Neural progenitor cell (in vitro differentiated cells): Measurements from ENCODE around the gene MBP. TPM values are rescaled to one million over a fixed set of nuclear protein-coding genes. Genes with fewer than 3 reads are reported as not detected.

Source experiments
- DNase-seq: peaks from one replicate; pipeline ENCODE4 v3.0.0-alpha.2; 2016; ENCODE audit warnings: low spot score
- H2AFZ ChIP-seq: fragments of 200-600 bp; sonication (generic); replicated peaks from 2 replicates; pipeline ENCODE4 v1.6.1; 2016; ENCODE audit warnings: antibody characterized with exemption
- H3F3A ChIP-seq: fragments of 200-600 bp; sonication (generic); 2 replicates; pipeline ENCODE4 v1.6.1; 2016; ENCODE audit warnings: antibody characterized with exemption, low read depth
- H3K27ac ChIP-seq: fragments of 200-600 bp; sonication (generic); 2 replicates; pipeline ENCODE4 v1.5.1; 2016; ENCODE audit warnings: mild to moderate bottlenecking
- H3K27me3 ChIP-seq: fragments of 200-600 bp; sonication (generic); 2 replicates; pipeline ENCODE4 v1.6.1; 2016; ENCODE audit warnings: mild to moderate bottlenecking, moderate library complexity
- H3K36me3 ChIP-seq: fragments of 200-600 bp; sonication (generic); 2 replicates; pipeline ENCODE4 v1.5.1; 2016
- H3K4me1 ChIP-seq: fragments of 200-600 bp; sonication (generic); 2 replicates; pipeline ENCODE4 v1.6.1; 2016; ENCODE audit warnings: mixed run types
- H3K4me2 ChIP-seq: fragments of 200-600 bp; sonication (generic); 2 replicates; pipeline ENCODE4 v1.6.1; 2016
- H3K4me3 ChIP-seq: fragments of 200-600 bp; sonication (generic); 2 replicates; pipeline ENCODE4 v1.5.1; 2016
- H3K79me2 ChIP-seq: fragments of 200-600 bp; sonication (generic); 2 replicates; pipeline ENCODE4 v1.6.1; 2016; ENCODE audit warnings: low read depth
- H3K9ac ChIP-seq: fragments of 200-600 bp; sonication (generic); 2 replicates; pipeline ENCODE4 v1.6.1; 2016
- H3K9me3 ChIP-seq: fragments of 200-600 bp; sonication (generic); 2 replicates; pipeline ENCODE4 v1.5.1; 2016; ENCODE audit warnings: low read depth
- H4K20me1 ChIP-seq: fragments of 200-600 bp; sonication (generic); 2 replicates; pipeline ENCODE4 v1.6.1; 2016; ENCODE audit warnings: low read depth
- H3K27ac Mint-ChIP-seq: 3 replicates; pipeline ENCODE4 v1.8.0; 2021; ENCODE audit warnings: mixed read lengths
- H3K27me3 Mint-ChIP-seq: 2 replicates; pipeline ENCODE4 v1.8.0; 2022; ENCODE audit warnings: low read depth, mild to moderate bottlenecking, inconsistent platforms, moderate library complexity, mixed read lengths; ENCODE audit not compliant: insufficient read depth
- H3K36me3 Mint-ChIP-seq: 3 replicates; pipeline ENCODE4 v1.8.0; 2021; ENCODE audit warnings: mixed read lengths
- H3K4me1 Mint-ChIP-seq: 3 replicates; pipeline ENCODE4 v1.8.0; 2021; ENCODE audit warnings: mixed read lengths
- H3K4me3 Mint-ChIP-seq: 3 replicates; pipeline ENCODE4 v1.8.0; 2021; ENCODE audit warnings: mild to moderate bottlenecking, moderate library complexity, mixed read lengths
- H3K9me3 Mint-ChIP-seq: 3 replicates; pipeline ENCODE4 v1.8.0; 2020; ENCODE audit warnings: mixed read lengths
- EZH2 ChIP-seq: fragments of 200-600 bp; sonication (generic); IDR thresholded peaks from 2 replicates; pipeline ENCODE4 v1.6.1; 2017; ENCODE audit warnings: antibody characterized with exemption, mild to moderate bottlenecking, moderate library complexity
- EZH2phosphoT487 ChIP-seq: fragments of 200-600 bp; sonication (generic); IDR thresholded peaks from 2 replicates; pipeline ENCODE4 v1.6.1; 2017; ENCODE audit warnings: antibody characterized with exemption
- total RNA-seq: library from RNA; depleted of rRNA; stranded (reverse); fragments of >200 nt; gene quantifications from 2 replicates; pipeline ENCODE4 v1.2.3, GENCODE V29; 2015; ENCODE audit warnings: low replicate concordance
- TF ChIP-seq, protein P1 (sequence below): fragments of 200-600 bp; sonication (generic); IDR thresholded peaks from 2 replicates; pipeline ENCODE4 v1.5.1; 2017; ENCODE audit warnings: antibody characterized with exemption, mild to moderate bottlenecking

Gene MBP
- total RNA-seq, 1 donor from 2014 or later, result 0.64 TPM

DNA sequence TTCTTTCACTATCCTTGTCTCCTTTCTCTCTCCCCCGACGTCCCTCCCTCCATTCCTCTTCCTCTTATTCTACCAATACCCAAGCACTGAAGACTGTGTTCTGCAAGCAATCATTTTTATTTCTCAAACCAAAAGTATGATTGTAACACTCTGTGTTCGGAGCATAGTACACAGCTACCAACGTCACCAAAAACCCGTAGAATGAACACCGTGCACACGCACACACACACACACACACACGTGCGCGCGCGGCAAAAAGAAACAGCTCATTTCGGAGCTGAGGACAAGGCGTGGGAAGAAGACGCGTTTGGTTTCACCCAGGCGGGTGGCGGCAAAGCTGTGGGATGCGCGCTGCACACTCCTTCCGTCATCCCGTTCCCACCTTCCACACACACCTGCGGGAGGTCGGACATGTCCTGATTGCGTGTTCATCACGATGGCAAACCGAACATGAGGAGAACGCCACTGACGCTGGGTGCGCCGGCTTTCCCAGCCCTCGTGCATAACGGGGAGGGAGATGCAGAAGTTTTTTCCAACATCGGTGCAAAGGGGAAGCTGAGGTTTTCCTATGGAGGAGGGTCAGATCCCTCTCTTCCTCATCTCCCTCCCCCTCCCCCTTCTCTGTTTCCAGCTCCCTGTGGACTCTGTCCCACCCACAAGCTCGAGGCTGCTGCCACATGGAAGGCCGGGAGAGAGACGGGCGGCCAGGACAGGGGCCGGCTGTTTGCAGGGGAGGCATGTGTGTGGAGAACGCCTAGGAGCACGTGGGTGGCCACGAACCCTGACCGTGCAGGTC, 20.4 kb downstream of the MBP start:
- Histone ChIP-seq H4K20me1 (no peaks in the 10 kb centered on the region), H3F3A (peaks cover 4% of the 10 kb centered on the region), H3K9me3 (no peaks in the 10 kb centered on the region), H3K36me3 (no peaks in the 10 kb centered on the region), H2AFZ (no peak overlapping the region), H3K27me3 (no peaks in the 10 kb centered on the region), H3K79me2 (no peaks in the 10 kb centered on the region), H3K9ac (no peak overlapping the region), H3K4me2 (no peak overlapping the region), H3K27ac (no peak overlapping the region), H3K4me3 (no peak overlapping the region), H3K4me1 (peaks cover 11% of the 10 kb centered on the region)
- no peak for DNase-seq
- no peak overlapping the region for H3K4me3 Mint-ChIP-seq
- no peaks in the 10 kb centered on the region for H3K36me3 Mint-ChIP-seq
- H3K27ac Mint-ChIP-seq, result no peak overlapping the region
- no peaks in the 10 kb centered on the region for H3K9me3 Mint-ChIP-seq
- peaks cover 24% of the 10 kb centered on the region for H3K4me1 Mint-ChIP-seq
- TF ChIP-seq EZH2phosphoT487 (no peak), EZH2 (no peak)
- TF ChIP-seq, protein P1, sequence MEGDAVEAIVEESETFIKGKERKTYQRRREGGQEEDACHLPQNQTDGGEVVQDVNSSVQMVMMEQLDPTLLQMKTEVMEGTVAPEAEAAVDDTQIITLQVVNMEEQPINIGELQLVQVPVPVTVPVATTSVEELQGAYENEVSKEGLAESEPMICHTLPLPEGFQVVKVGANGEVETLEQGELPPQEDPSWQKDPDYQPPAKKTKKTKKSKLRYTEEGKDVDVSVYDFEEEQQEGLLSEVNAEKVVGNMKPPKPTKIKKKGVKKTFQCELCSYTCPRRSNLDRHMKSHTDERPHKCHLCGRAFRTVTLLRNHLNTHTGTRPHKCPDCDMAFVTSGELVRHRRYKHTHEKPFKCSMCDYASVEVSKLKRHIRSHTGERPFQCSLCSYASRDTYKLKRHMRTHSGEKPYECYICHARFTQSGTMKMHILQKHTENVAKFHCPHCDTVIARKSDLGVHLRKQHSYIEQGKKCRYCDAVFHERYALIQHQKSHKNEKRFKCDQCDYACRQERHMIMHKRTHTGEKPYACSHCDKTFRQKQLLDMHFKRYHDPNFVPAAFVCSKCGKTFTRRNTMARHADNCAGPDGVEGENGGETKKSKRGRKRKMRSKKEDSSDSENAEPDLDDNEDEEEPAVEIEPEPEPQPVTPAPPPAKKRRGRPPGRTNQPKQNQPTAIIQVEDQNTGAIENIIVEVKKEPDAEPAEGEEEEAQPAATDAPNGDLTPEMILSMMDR, result no peak
- peaks cover 7% of the 10 kb centered on the region for H3K27me3 Mint-ChIP-seq

DNA sequence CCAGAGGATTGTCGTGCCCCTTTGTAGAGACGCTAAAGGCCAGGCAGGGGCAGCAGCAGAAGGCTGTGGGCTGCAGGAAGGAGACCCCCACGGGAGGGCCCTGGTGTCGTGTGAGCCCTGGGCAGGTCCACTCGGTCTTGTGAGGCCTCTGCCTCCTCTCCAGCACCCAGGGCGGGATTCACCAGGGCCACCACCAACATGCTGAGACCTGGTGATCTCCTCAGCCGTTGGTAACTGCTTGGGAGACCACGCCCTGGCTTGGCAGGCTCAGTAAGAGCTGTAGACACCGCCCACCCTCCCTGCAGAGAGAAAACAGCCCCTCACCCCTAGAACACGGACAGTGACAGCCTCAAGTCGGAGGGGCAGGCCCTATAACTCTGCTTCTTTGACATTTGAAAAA, 21.1 kb downstream of the MBP start:
- Histone ChIP-seq H2AFZ (peak overlapping the region; percentile 22), H3K36me3 (no peaks in the 10 kb centered on the region), H3K27ac (no peak overlapping the region), H3K9ac (no peak overlapping the region), H3K4me3 (no peak overlapping the region), H3K27me3 (no peaks in the 10 kb centered on the region), H3K79me2 (no peaks in the 10 kb centered on the region), H3F3A (peaks cover 4% of the 10 kb centered on the region), H3K4me2 (no peak overlapping the region), H3K9me3 (no peaks in the 10 kb centered on the region), H3K4me1 (peaks cover 11% of the 10 kb centered on the region), H4K20me1 (no peaks in the 10 kb centered on the region)
- Mint-ChIP-seq H3K4me1 (peaks cover 24% of the 10 kb centered on the region), H3K27ac (no peak overlapping the region), H3K27me3 (peaks cover 7% of the 10 kb centered on the region), H3K9me3 (no peaks in the 10 kb centered on the region), H3K4me3 (no peak overlapping the region), H3K36me3 (no peaks in the 10 kb centered on the region)
- TF ChIP-seq EZH2, result no peak
- DNase-seq, result no peak

DNA sequence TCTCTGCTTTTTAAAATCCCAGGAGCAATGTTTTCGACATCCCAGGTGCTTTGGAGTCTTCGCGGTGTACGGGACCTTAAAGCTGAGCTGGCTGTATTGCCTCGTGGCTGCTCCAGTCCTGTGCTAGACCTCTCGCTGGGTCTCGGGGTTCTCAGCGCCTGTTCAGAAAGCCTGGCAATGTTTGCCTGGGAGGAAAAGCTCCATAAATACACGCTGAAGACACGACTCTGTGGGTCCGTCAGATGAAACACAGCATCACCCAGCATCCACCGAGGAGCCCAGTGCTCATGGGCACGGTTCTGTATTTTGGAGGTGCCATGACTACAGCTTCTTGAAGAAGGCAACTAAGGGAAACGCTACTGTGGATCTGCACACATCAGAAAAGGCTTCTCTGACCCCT, 21.6 kb downstream of the MBP start:
- H2AFZ ChIP-seq, result no peak overlapping the region
- Mint-ChIP-seq H3K4me3 (no peak overlapping the region), H3K27ac (no peak overlapping the region), H3K9me3 (no peaks in the 10 kb centered on the region), H3K4me1 (peaks cover 24% of the 10 kb centered on the region), H3K36me3 (no peaks in the 10 kb centered on the region), H3K27me3 (peaks cover 7% of the 10 kb centered on the region)
- H3K27me3 ChIP-seq, result no peaks in the 10 kb centered on the region
- TF ChIP-seq, protein P1, result no peak
- H3F3A ChIP-seq, result peaks cover 4% of the 10 kb centered on the region
- no peak overlapping the region for H3K4me2 ChIP-seq
- H3K4me1 ChIP-seq, result peaks cover 11% of the 10 kb centered on the region
- no peaks in the 10 kb centered on the region for H3K36me3 ChIP-seq
- H3K9ac ChIP-seq, result no peak overlapping the region
- H3K27ac ChIP-seq, result no peak overlapping the region
- H4K20me1 ChIP-seq, result no peaks in the 10 kb centered on the region
- no peak for DNase-seq
- no peak overlapping the region for H3K4me3 ChIP-seq
- H3K9me3 ChIP-seq, result no peaks in the 10 kb centered on the region
- H3K79me2 ChIP-seq, result no peaks in the 10 kb centered on the region

DNA sequence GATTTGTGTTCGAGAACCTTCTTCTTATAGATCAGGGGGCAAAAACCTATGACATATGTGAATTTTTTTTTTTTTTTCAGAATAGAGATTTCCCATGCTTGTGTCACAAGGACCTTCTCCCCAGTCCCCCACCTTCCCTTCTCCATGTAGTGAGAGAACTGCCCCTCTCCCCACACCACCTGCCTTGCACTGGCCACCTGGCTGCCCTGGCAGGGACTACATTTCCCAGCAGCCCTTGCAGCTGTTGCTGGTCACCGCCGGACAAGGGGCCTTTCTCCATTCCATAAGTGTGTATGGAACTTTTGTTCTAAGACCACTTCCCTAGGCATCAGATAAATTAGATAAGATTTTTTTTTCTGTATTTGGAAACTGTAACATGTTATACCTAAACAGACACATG, 22.2 kb downstream of the MBP start:
- Mint-ChIP-seq H3K27ac (no peak overlapping the region), H3K4me3 (no peak overlapping the region), H3K9me3 (no peaks in the 10 kb centered on the region), H3K27me3 (peaks cover 7% of the 10 kb centered on the region), H3K4me1 (peaks cover 24% of the 10 kb centered on the region), H3K36me3 (no peaks in the 10 kb centered on the region)
- no peaks in the 10 kb centered on the region for H3K36me3 ChIP-seq
- H3K79me2 ChIP-seq, result no peaks in the 10 kb centered on the region
- no peak overlapping the region for H3K4me3 ChIP-seq
- no peaks in the 10 kb centered on the region for H3K9me3 ChIP-seq
- H4K20me1 ChIP-seq, result no peaks in the 10 kb centered on the region
- no peak overlapping the region for H3K9ac ChIP-seq
- TF ChIP-seq, protein P1, result no peak
- TF ChIP-seq EZH2 (no peak), EZH2phosphoT487 (no peak)
- no peak for DNase-seq
- H3K4me2 ChIP-seq, result no peak overlapping the region
- peaks cover 4% of the 10 kb centered on the region for H3F3A ChIP-seq
- no peak overlapping the region for H2AFZ ChIP-seq
- H3K27ac ChIP-seq, result no peak overlapping the region
- H3K4me1 ChIP-seq, result peaks cover 11% of the 10 kb centered on the region
- no peaks in the 10 kb centered on the region for H3K27me3 ChIP-seq
